HG02840 (cell line): ENCODE results near the gene LONRF2.

ENCODE experiments used
- ATAC-seq: cut with Tn5 transposase; IDR thresholded peaks from one replicate; pipeline ENCODE4 v1.9.1; 2021; ENCODE audit warnings: mild to moderate bottlenecking, moderate library complexity, moderate number of reproducible peaks; ENCODE audit not compliant: unreplicated experiment, low FRiP score

The LONRF2 gene

GRCh38 chr2:100277540-100278207, 44.6 kb downstream of the LONRF2 start:
- ATAC-seq: no peak

GRCh38 chr2:100276716-100277115, 45.6 kb downstream of the LONRF2 start:
- ATAC-seq: no peak

GRCh38 chr2:100275200-100275589, 47.1 kb downstream of the LONRF2 start:
- ATAC-seq: no peak

GRCh38 chr2:100274566-100275199, 47.6 kb downstream of the LONRF2 start:
- ATAC-seq: no peak

- ATAC-seq: no peak
Measured at GRCh38 chr2:100274076-100274475, 48.2 kb downstream of the LONRF2 start.

GRCh38 chr2:100273387-100273786, 48.9 kb downstream of the LONRF2 start:
- no peak for ATAC-seq

- no peak for ATAC-seq
Measured at GRCh38 chr2:100272841-100273329, 49.4 kb downstream of the LONRF2 start.

GRCh38 chr2:100271210-100271609, 51.1 kb downstream of the LONRF2 start:
- no peak for ATAC-seq

GRCh38 chr2:100270381-100271146, 51.7 kb downstream of the LONRF2 start:
- no peak for ATAC-seq

GRCh38 chr2:100269889-100270288, 52.4 kb downstream of the LONRF2 start:
- no peak for ATAC-seq

- no peak for ATAC-seq
Measured at GRCh38 chr2:100268986-100269385, 53.3 kb downstream of the LONRF2 start.

GRCh38 chr2:100267751-100268150, 54.5 kb downstream of the LONRF2 start:
- ATAC-seq: no peak

- ATAC-seq: no peak
Measured at GRCh38 chr2:100266126-100266525, 56.2 kb downstream of the LONRF2 start.

GRCh38 chr2:100265226-100265625, 57.1 kb downstream of the LONRF2 start:
- no peak for ATAC-seq

GRCh38 chr2:100264651-100265050, 57.6 kb downstream of the LONRF2 start:
- no peak for ATAC-seq

- ATAC-seq: no peak
Measured at GRCh38 chr2:100264121-100264520, 58.2 kb downstream of the LONRF2 start.

GRCh38 chr2:100262555-100263320, 59.6 kb downstream of the LONRF2 start:
- ATAC-seq: no peak

- no peak for ATAC-seq
Measured at GRCh38 chr2:100262046-100262445, 60.3 kb downstream of the LONRF2 start.

GRCh38 chr2:100260712-100261620, 61.3 kb downstream of the LONRF2 start:
- ATAC-seq: no peak

GRCh38 chr2:100259106-100259505, 63.2 kb downstream of the LONRF2 start:
- ATAC-seq: no peak
